GM23338 (cell line): ENCODE results near the gene LRP1-AS.

ENCODE experiments used
- CREB1 ChIP-seq: fragments of 250-450 bp; sonication (Bioruptor Pico); IDR thresholded peaks from 2 replicates; pipeline ENCODE4 v1.5.0; 2020; ENCODE audit warnings: low read depth, mild to moderate bottlenecking, moderate library complexity
- CTCF ChIP-seq, 2 experiments: fragments of 200-600 bp in 1 of 2; sonication (generic) in 1 of 2; conservative IDR thresholded peaks; 2 replicates each; pipeline versions ENCODE4 v1.5.1 to v1.6.1; 2016 to 2017; ENCODE audit warnings: antibody characterized with exemption in 2 of 2, low read depth in 2 of 2, mild to moderate bottlenecking in 2 of 2, moderate library complexity in 1 of 2
- ETS1 ChIP-seq: IDR thresholded peaks from 2 replicates; pipeline ENCODE4 v1.6.1; 2016; ENCODE audit warnings: antibody characterized with exemption
- EZH2 ChIP-seq: fragments of 200-600 bp; sonication (generic); IDR thresholded peaks from one replicate; pipeline ENCODE4 v1.8.0; 2017; ENCODE audit warnings: antibody characterized with exemption, mild to moderate bottlenecking, low read depth; ENCODE audit not compliant: unreplicated experiment
- EZH2phosphoT487 ChIP-seq: fragments of 200-600 bp; sonication (generic); IDR thresholded peaks from one replicate; pipeline ENCODE4 v1.8.1; 2018; ENCODE audit warnings: antibody characterized with exemption; ENCODE audit not compliant: unreplicated experiment
- JUNB ChIP-seq: IDR thresholded peaks from one replicate; pipeline ENCODE4 v1.6.1; 2016; ENCODE audit warnings: antibody characterized with exemption; ENCODE audit not compliant: unreplicated experiment
- NANOG ChIP-seq: IDR thresholded peaks from 2 replicates; pipeline ENCODE4 v1.6.1; 2016; ENCODE audit warnings: antibody characterized with exemption, borderline replicate concordance
- POLR2AphosphoS5 ChIP-seq: IDR thresholded peaks from 2 replicates; pipeline ENCODE4 v1.6.1; 2016; ENCODE audit warnings: antibody characterized with exemption, low read depth
- REST ChIP-seq: IDR thresholded peaks from one replicate; pipeline ENCODE4 v1.6.1; 2018; ENCODE audit warnings: antibody characterized with exemption; ENCODE audit not compliant: unreplicated experiment
- ZNF331 ChIP-seq: fragments of 250-450 bp; sonication (Bioruptor Pico); IDR thresholded peaks from 2 replicates; pipeline ENCODE4 v1.5.0; 2020; ENCODE audit warnings: low read depth, mild to moderate bottlenecking, moderate library complexity

- TF ChIP-seq CTCF (conservative IDR thresholded peaks at IDR 0.05; ENCODE audit: low read depth in 2 of 2) = no peak
- TF ChIP-seq POLR2AphosphoS5 = no peak
- TF ChIP-seq CREB1 (CRISPR knock-in tag) = no peak
- no peak for TF ChIP-seq REST
- TF ChIP-seq JUNB = no peak
- no peak for TF ChIP-seq EZH2
- no peak for TF ChIP-seq ETS1
- TF ChIP-seq ZNF331 (CRISPR knock-in tag) = no peak
- TF ChIP-seq EZH2phosphoT487 = no peak
- no peak for TF ChIP-seq NANOG
Observed at GRCh38 chr12:57170408-57170807, 23.0 kb upstream of the LRP1-AS start.
